DMS153 treated with DMSO at 0.1 percent for 48 hours (cell line): ENCODE results near the gene VENTX.
"Not testable (repeated sequence)": the region's sequence is repeated elsewhere in the genome, so short reads cannot be mapped to it uniquely, and the experiment has no call there.

Experiments used
- DNase-seq: peaks from one replicate; lab custom pipeline; 2025; ENCODE audit not compliant: unreplicated experiment; lab: John Stamatoyannopoulos, UW

Gene VENTX

GRCh38 chr10:133214468-133215410, 22.9 kb upstream of the VENTX start:
- no peak for DNase-seq

DNA sequence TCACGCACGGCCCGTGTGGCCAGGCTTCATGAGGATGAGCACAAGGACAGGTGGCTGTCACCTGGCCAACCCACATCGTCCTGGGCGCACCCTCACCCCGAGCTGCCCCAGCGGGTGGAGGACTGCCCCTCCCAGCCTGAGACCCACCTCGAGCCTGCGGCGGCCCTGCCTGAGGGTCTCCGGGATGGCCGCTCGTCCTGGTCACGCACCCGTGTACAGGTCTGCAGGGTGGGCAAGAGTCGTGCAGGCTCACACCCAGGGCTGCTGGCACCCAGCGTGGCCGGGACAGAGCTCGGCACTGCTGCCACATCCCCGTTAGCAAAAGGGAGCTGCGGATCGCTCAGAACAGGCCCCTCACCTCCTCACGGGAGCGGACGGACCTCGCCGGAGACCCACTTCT, 22.1 kb upstream of the VENTX start:
- DNase-seq, result no peak

- DNase-seq, result no peak
Measured at GRCh38 chr10:133216776-133217175, 20.9 kb upstream of the VENTX start.

DNA sequence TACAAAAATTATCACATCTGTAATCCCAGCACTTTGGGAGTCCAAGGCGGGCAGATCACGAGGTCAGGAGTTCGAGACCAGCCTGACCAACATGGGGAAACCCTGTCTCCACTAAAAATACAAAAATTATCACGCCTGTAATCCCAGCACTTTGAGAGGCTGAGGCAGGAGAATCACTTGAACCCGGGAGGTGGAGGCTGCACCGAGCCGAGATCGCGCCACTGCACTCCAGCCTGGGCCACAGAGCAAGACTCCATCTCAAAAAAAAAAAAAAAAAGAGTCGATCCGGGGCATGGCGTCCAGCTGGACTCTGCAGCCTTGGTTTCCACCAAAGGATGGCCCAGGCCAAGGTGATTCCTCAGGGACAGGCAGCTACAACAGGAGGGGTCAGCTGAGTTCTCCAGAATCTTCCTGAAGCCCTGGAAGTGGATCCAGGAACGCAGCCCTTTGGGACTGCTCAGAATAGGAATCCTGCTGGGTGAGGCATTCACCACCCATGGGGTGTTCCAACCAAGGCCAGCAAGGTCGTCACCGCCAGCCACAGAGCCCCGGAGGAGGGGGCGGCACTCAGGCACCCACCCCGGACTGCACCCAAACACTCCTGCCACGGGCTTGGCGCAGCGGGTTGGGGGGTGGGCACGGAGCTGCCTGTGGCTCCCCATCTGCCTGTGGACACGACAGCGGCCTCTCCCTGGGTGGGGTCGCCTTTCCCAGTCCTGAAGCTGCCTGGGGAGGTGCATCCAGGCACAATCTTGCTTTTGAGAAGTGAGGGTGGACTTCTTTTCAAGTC, 19.7 kb upstream of the VENTX start:
- DNase-seq, result no peak

DNA sequence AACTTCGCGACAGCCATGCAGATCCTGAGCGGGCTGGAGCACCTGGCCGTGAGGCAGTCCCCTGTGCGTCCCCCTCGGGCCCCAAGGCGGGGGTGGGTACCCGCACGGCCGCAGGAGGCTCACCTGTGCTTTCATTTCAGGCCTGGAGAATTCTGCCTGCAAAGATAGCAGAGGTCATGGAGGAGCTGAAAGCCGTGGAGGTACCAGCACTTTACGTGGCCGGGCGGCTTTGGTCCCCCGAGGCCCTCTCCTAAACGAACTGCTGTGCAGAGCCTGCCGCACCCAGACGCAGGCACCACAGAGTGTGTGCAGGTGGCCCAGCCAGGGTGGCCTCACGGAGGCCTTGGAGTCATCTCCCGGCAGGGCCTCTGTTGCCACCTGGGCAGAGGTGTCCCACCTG, 18.8 kb upstream of the VENTX start:
- DNase-seq, result no peak

GRCh38 chr10:133219782-133220181, 17.9 kb upstream of the VENTX start:
- DNase-seq, result no peak

GRCh38 chr10:133221331-133221730, 16.3 kb upstream of the VENTX start:
- DNase-seq, result no peak

GRCh38 chr10:133221756-133222155, 15.9 kb upstream of the VENTX start:
- DNase-seq, result not testable (repeated sequence)

GRCh38 chr10:133224076-133224475, 13.6 kb upstream of the VENTX start:
- no peak for DNase-seq

DNA sequence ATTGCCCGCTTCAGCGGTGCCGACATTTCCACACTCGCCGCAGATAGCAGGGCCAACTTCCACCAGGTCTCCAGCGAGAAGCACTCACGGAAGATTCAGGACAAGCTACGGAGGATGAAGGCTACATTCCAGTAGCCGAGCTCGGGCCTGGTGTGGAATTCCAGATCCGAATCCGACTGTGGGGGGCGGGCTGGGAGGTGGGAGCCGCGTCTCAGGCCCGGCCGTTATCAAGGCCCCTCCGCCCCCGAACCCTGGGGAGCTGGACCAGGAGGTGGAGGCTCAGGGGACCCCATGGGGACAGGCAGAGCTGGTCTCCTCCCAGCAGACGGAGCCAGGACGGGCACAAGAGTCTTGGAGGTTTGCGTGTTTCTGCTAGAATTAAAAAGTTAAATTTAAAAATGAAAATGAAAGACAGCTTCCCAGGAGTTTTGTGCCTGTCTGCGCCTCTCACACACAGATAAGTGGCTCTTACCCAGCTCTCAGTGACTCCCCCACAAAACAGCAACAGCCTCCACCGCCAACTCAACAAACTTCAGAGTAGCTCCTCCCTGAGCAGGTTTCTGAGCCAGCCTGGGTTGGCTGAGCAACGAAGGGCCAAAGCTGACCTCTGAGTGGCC, 12.8 kb upstream of the VENTX start:
- DNase-seq, result no peak

GRCh38 chr10:133225707-133226191, 11.9 kb upstream of the VENTX start:
- no peak for DNase-seq

DNA sequence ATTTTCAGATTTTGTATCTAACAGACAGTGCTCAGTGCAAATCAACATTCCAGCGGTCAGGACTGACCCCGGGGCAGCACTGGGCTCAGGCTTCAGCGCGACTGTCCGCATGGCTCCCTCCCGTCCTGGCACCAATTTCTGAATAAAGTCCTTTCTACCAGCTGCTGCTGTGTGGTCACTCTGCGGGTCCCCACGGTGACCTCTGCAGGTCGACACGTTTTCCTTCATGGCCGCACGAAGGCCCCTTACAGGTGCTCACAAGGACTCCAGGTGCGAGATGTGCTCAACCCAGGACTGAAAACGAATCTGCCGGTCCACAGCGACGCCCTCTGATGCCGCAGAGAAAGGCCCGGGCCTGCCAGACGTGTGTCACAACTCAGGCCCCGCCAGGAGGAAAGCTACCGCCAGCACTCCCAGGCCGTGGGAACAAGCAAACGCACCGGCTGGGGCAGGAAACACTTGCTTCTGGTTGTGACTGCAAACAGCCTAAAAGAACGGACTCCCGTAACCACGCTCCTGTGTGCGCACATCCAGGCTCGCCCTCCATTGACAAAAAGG, 11.3 kb upstream of the VENTX start:
- no peak for DNase-seq

DNA sequence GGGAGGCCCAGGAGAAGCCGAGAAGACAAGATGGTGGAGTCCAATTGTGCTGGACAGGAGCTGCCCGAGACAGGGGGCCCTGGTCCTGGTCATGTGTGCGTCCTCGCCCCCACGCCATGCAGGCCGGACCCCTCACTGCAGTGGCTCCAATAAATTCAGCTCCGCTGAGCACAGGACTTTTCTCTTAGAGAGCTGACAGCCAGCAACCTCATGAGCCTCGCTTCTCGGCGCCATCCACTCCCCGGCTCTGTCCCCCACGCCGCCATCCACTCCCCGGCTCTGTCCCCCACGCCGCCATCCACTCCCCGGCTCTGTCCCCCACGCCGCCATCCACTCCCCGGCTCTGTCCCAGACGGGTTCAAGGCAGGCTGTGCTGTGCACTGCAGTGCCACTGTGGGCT, 10.4 kb upstream of the VENTX start:
- DNase-seq, result no peak

- no peak for DNase-seq
Measured at GRCh38 chr10:133229265-133230043, 8.2 kb upstream of the VENTX start.

GRCh38 chr10:133230044-133230361, 7.7 kb upstream of the VENTX start, which contains the start of gene UTF1:
Gene UTF1, plus strand, starts transcription at chr10:133230217. Its CDS starts 72 bp downstream, at chr10:133230289.
- DNase-seq, result no peak

DNA sequence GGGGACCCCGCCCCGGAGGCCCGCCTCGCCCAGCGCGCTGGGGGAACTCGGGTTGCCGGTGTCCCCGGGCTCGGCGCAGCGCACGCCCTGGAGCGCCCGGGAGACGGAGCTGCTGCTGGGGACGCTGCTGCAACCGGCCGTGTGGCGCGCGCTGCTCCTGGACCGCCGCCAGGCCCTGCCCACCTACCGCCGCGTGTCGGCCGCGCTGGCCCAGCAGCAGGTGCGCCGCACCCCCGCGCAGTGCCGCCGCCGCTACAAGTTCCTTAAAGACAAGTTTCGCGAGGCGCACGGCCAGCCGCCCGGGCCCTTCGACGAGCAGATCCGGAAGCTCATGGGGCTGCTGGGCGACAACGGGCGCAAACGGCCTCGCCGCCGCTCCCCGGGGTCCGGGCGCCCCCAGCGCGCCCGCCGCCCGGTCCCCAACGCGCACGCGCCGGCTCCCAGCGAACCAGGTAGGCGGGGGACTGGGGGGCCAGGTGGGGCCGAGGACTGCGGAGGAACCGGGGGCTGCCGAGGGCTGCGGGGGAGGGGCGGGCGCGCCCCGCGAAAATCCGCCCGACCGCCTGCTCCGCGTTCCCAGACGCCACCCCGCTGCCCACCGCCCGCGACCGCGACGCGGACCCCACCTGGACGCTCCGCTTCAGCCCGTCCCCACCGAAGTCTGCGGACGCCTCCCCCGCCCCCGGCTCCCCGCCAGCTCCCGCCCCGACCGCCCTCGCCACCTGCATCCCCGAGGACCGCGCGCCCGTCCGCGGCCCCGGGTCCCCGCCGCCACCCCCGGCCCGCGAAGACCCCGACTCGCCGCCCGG, 7.1 kb upstream of the VENTX start:
- no peak for DNase-seq

GRCh38 chr10:133231244-133231945, 6.3 kb upstream of the VENTX start:
- DNase-seq, result no peak

DNA sequence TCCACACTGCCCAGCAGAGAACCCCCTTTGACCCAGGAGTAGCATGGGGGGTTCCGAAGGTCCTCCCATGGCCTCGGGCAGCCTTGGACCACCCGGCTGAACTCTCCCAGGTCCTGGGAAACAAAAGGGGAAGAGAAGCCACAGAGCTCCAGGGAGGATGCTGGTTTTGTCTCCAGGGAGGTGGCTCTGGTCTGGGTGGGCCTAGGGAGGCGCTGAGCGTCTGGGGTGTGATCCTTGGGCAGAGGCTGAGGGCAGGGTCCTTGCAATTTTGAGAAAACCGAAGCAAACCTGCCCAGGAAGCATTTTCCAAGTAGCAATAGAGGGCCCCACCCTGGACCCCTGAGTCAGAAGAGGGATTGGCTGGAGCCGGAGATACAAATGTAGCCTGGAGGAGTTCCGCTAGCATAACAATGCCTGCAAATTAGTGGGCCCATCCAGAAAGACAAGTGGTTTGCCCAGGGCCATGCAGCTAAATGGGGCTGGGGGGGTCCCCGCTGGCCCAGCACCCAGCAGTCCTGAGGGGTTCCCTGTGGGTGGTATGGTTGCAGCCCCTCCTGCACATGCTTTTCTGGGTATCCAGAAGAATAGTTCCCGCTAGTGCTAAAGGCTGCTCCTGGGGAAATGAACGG, 5.6 kb upstream of the VENTX start:
- DNase-seq, result no peak

- not testable (repeated sequence) for DNase-seq
Measured at GRCh38 chr10:133234796-133235195, 2.9 kb upstream of the VENTX start.
